Measurements from ENCODE around the gene RP9.

Gene RP9

DNA sequence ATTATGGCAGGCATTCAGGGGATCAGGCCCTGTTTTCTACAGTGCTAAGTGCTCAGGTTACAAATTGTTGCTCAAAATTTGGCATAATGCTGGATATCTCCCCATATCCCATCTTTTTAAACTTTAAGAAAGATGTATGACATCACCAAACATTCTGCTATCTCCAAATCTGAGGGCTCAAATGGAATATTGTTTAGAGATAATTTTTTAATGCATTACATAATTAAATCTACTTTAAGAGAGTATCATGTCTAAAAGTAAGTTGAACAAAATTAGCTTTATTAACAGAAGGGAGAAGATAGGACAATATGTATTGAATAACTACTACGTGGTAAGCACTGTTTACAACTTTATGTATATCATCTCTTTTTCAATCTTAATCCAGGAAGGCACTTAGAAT, 60.5 kb downstream of the RP9 start:
- TF ChIP-seq TAF1 (IDR thresholded peaks at IDR 0.05; ENCODE audit: borderline replicate concordance, insufficient read depth, low read length) (no peak), POLR2AphosphoS5 (IDR thresholded peaks at IDR 0.05; ENCODE audit: low read depth, low read length) (no peak), FOXP2 (optimal IDR thresholded peaks at IDR 0.05; ENCODE audit: borderline replicate concordance, extremely low read depth, extremely low read length, insufficient read depth) (no peak), SIN3A (IDR thresholded peaks at IDR 0.05; ENCODE audit: borderline replicate concordance, insufficient read depth, low read length) (no peak)
- TF ChIP-seq, protein P1, sequence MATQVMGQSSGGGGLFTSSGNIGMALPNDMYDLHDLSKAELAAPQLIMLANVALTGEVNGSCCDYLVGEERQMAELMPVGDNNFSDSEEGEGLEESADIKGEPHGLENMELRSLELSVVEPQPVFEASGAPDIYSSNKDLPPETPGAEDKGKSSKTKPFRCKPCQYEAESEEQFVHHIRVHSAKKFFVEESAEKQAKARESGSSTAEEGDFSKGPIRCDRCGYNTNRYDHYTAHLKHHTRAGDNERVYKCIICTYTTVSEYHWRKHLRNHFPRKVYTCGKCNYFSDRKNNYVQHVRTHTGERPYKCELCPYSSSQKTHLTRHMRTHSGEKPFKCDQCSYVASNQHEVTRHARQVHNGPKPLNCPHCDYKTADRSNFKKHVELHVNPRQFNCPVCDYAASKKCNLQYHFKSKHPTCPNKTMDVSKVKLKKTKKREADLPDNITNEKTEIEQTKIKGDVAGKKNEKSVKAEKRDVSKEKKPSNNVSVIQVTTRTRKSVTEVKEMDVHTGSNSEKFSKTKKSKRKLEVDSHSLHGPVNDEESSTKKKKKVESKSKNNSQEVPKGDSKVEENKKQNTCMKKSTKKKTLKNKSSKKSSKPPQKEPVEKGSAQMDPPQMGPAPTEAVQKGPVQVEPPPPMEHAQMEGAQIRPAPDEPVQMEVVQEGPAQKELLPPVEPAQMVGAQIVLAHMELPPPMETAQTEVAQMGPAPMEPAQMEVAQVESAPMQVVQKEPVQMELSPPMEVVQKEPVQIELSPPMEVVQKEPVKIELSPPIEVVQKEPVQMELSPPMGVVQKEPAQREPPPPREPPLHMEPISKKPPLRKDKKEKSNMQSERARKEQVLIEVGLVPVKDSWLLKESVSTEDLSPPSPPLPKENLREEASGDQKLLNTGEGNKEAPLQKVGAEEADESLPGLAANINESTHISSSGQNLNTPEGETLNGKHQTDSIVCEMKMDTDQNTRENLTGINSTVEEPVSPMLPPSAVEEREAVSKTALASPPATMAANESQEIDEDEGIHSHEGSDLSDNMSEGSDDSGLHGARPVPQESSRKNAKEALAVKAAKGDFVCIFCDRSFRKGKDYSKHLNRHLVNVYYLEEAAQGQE (IDR thresholded peaks at IDR 0.05; ENCODE audit: insufficient read depth in 1 of 2, low read depth in 2 of 2, low read length in 2 of 2), result no peak

DNA sequence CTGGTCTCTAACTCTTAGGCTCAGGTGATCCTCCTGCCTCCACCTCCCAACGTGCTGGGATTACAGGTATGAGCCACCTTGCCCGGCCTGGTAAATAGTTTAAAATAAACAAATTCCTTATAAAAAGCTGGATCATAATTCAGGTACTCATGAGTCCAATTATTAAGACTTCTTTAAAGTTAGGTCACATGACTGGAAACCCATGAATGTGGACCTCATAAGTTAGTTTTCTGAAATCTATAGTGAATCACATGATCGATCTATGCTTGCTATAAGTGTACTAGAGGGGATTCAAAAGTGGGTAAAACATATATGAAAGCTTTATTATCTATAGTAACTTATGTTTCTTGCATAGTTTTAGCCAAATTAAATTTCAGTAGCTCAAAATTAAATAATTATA, 60.9 kb downstream of the RP9 start:
- TF ChIP-seq, protein P1 (IDR thresholded peaks at IDR 0.05; ENCODE audit: insufficient read depth in 1 of 2, low read depth in 2 of 2, low read length in 2 of 2), result no peak
- TF ChIP-seq TAF1 (IDR thresholded peaks at IDR 0.05; ENCODE audit: borderline replicate concordance, insufficient read depth, low read length) (no peak), FOXP2 (optimal IDR thresholded peaks at IDR 0.05; ENCODE audit: borderline replicate concordance, extremely low read depth, extremely low read length, insufficient read depth) (no peak), SIN3A (IDR thresholded peaks at IDR 0.05; ENCODE audit: borderline replicate concordance, insufficient read depth, low read length) (no peak), POLR2AphosphoS5 (IDR thresholded peaks at IDR 0.05; ENCODE audit: low read depth, low read length) (no peak)

DNA sequence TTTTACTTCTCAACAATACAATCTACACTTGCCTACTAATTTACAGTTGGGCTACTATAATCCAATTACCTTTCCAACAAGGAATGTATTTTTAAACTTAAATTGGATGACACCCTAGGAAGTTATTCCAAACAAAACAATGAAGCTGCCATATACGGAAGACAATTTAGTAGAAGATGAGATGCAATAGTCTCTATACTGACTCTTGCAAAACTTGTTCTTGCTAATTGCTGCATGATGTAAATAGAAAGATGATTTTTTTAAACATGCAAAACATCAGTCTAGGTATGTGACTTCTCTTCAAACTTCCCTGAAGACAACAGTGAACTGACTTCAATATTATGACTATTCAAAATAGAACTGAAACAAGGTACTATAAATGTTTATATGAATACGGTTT, 64.2 kb downstream of the RP9 start:
- TF ChIP-seq, protein P1 (IDR thresholded peaks at IDR 0.05; ENCODE audit: insufficient read depth in 1 of 2, low read depth in 2 of 2, low read length in 2 of 2), result no peak
- TF ChIP-seq FOXP2 (optimal IDR thresholded peaks at IDR 0.05; ENCODE audit: borderline replicate concordance, extremely low read depth, extremely low read length, insufficient read depth), result no peak
- TF ChIP-seq TAF1 (IDR thresholded peaks at IDR 0.05; ENCODE audit: borderline replicate concordance, insufficient read depth, low read length), result no peak
- TF ChIP-seq SIN3A (IDR thresholded peaks at IDR 0.05; ENCODE audit: borderline replicate concordance, insufficient read depth, low read length), result no peak
- TF ChIP-seq POLR2AphosphoS5 (IDR thresholded peaks at IDR 0.05; ENCODE audit: low read depth, low read length), result no peak

All from PFSK-1 (cell line).